Trophoblast cell (in vitro differentiated cells and primary cell): ENCODE data around the gene CENPP.

ENCODE experiments used
- DNase-seq, 2 donors: peaks; one replicate each; pipeline ENCODE4 v3.0.0-alpha.2; 2016
- H2AFZ ChIP-seq: 2 replicates; pipeline ENCODE4 v1.6.1; 2013; ENCODE audit warnings: low read length, moderate library complexity, mild to moderate bottlenecking; ENCODE audit not compliant: insufficient read depth, poor library complexity
- H2AK5ac ChIP-seq: 2 replicates; pipeline ENCODE4 v1.6.1; 2013; ENCODE audit warnings: mild to moderate bottlenecking, low read length
- H2BK120ac ChIP-seq: 2 replicates; pipeline ENCODE4 v1.6.1; 2013; ENCODE audit warnings: low read length, mild to moderate bottlenecking, moderate library complexity; ENCODE audit not compliant: insufficient read depth, poor library complexity
- H2BK12ac ChIP-seq: 2 replicates; pipeline ENCODE4 v1.6.1; 2013; ENCODE audit warnings: mild to moderate bottlenecking, low read length, moderate library complexity
- H2BK5ac ChIP-seq: 2 replicates; pipeline ENCODE4 v1.6.1; 2013; ENCODE audit warnings: low read length, low read depth, moderate library complexity, mild to moderate bottlenecking; ENCODE audit not compliant: poor library complexity
- H3K14ac ChIP-seq: 2 replicates; pipeline ENCODE4 v1.6.1; 2013; ENCODE audit warnings: mild to moderate bottlenecking, low read length
- H3K18ac ChIP-seq: 2 replicates; pipeline ENCODE4 v1.6.1; 2013; ENCODE audit warnings: mild to moderate bottlenecking, low read length
- H3K23ac ChIP-seq: 2 replicates; pipeline ENCODE4 v1.6.1; 2013; ENCODE audit warnings: low read length
- H3K27ac ChIP-seq: 2 replicates; pipeline ENCODE4 v1.5.1; 2013; ENCODE audit warnings: low read depth, mild to moderate bottlenecking, inconsistent platforms, low read length, moderate library complexity
- H3K27me3 ChIP-seq: 2 replicates; pipeline ENCODE4 v1.6.1; 2013; ENCODE audit warnings: inconsistent platforms, mild to moderate bottlenecking, low read length, moderate library complexity; ENCODE audit not compliant: insufficient read depth
- H3K36me3 ChIP-seq, 2 experiments: 1 replicate in 1 of 2; 2 replicates in 1 of 2; pipeline ENCODE4 v1.6.1; 2013; ENCODE audit warnings: low read length in 2 of 2, mild to moderate bottlenecking in 2 of 2, moderate library complexity in 1 of 2; ENCODE audit not compliant: insufficient read depth in 2 of 2, control insufficient read depth in 1 of 2
- H3K4ac ChIP-seq: 2 replicates; pipeline ENCODE4 v1.6.1; 2013; ENCODE audit warnings: low read depth, mild to moderate bottlenecking, low read length, moderate library complexity
- H3K4me1 ChIP-seq, 2 experiments: 1 replicate in 1 of 2; 2 replicates in 1 of 2; pipeline ENCODE4 v1.6.1; 2013; ENCODE audit warnings: low read length in 2 of 2, mild to moderate bottlenecking in 2 of 2, moderate library complexity in 1 of 2; ENCODE audit not compliant: insufficient read depth in 2 of 2, control insufficient read depth in 1 of 2
- H3K4me2 ChIP-seq: 2 replicates; pipeline ENCODE4 v1.6.1; 2013; ENCODE audit warnings: inconsistent platforms, mild to moderate bottlenecking, low read length, moderate library complexity
- H3K4me3 ChIP-seq: 2 replicates; pipeline ENCODE4 v1.5.1; 2013; ENCODE audit warnings: mild to moderate bottlenecking, low read depth, low read length, inconsistent platforms
- H3K79me1 ChIP-seq: one replicate; pipeline ENCODE4 v1.6.1; 2013; ENCODE audit warnings: low read length
- H3K79me2 ChIP-seq: 2 replicates; pipeline ENCODE4 v1.6.1; 2013; ENCODE audit warnings: low read length, mild to moderate bottlenecking; ENCODE audit not compliant: control insufficient read depth, insufficient read depth, poor library complexity
- H3K9ac ChIP-seq: 2 replicates; pipeline ENCODE4 v1.6.1; 2013; ENCODE audit warnings: mild to moderate bottlenecking, low read length
- H3K9me3 ChIP-seq: 2 replicates; pipeline ENCODE4 v1.6.1; 2013; ENCODE audit warnings: low read depth, mild to moderate bottlenecking, control low read depth, inconsistent platforms, low read length; ENCODE audit not compliant: insufficient read depth
- H4K12ac ChIP-seq: 2 replicates; pipeline ENCODE4 v1.6.1; 2013; ENCODE audit warnings: low read depth, mild to moderate bottlenecking, low read length, moderate library complexity
- H4K8ac ChIP-seq: 2 replicates; pipeline ENCODE4 v1.6.1; 2013; ENCODE audit warnings: low read depth, mild to moderate bottlenecking, low read length, moderate library complexity
- H4K91ac ChIP-seq: one replicate; pipeline ENCODE4 v1.6.1; 2013; ENCODE audit warnings: low read depth, mild to moderate bottlenecking, low read length, moderate library complexity
- WGBS: extraction: QIAGEN DNeasy Blood & Tissue Kit; methylation state at CpG from one replicate; pipeline ENCODE4 v1.1.7; 2013; ENCODE audit warnings: missing lambda C conversion rate; ENCODE audit not compliant: insufficient read length, insufficient coverage; ENCODE audit errors: extremely low coverage; 5-methylcytosine and 5-hydroxymethylcytosine counted together

Gene CENPP

GRCh38 chr9:92300936-92301335, 24.8 kb upstream of the CENPP start:
- Histone ChIP-seq H3K14ac (no peak overlapping the region), H3K36me3 (peaks cover 9 to 21% of the 10 kb centered on the region in 2 experiments)

GRCh38 chr9:92308893-92309292, 16.9 kb upstream of the CENPP start:
- Histone ChIP-seq H3K9me3 (no peaks in the 10 kb centered on the region), H3K4me3 (no peak overlapping the region), H3K27ac (no peak overlapping the region), H2AK5ac (no peak overlapping the region), H3K23ac (no peak overlapping the region), H3K79me2 (no peaks in the 10 kb centered on the region), H4K91ac (no peak overlapping the region), H3K9ac (no peak overlapping the region), H2BK12ac (no peak overlapping the region), H2AFZ (no peak overlapping the region), H3K18ac (no peak overlapping the region), H4K8ac (no peak overlapping the region), H3K4me1 (no peaks in the 10 kb centered on the region), H3K14ac (no peak overlapping the region), H3K79me1 (no peaks in the 10 kb centered on the region), H2BK5ac (no peak overlapping the region), H3K27me3 (no peaks in the 10 kb centered on the region), H3K4me2 (no peak overlapping the region), H4K12ac (no peak overlapping the region), H2BK120ac (no peak overlapping the region), H3K4ac (no peak overlapping the region), H3K36me3 (peaks cover 8 to 33% of the 10 kb centered on the region in 2 experiments)
- DNase-seq = no peak

More at GRCh38 chr9:92300936-92301335, 24.8 kb upstream of the CENPP start:
- Histone ChIP-seq H3K4me3 (no peak overlapping the region), H4K91ac (no peak overlapping the region), H3K79me2 (no peaks in the 10 kb centered on the region), H3K18ac (no peak overlapping the region), H3K23ac (no peak overlapping the region), H2AK5ac (no peak overlapping the region), H2AFZ (no peak overlapping the region), H3K4me1 (no peaks in the 10 kb centered on the region), H2BK5ac (no peak overlapping the region), H3K27ac (no peak overlapping the region), H3K4me2 (no peak overlapping the region), H3K79me1 (no peaks in the 10 kb centered on the region), H3K9ac (no peak overlapping the region), H4K12ac (no peak overlapping the region), H3K4ac (no peak overlapping the region), H2BK12ac (no peak overlapping the region), H3K9me3 (no peaks in the 10 kb centered on the region), H4K8ac (no peak overlapping the region), H3K27me3 (no peaks in the 10 kb centered on the region), H2BK120ac (no peak overlapping the region)
- WGBS = no CpG with 5 or more reads among the region's 1 CpG
- no peak for DNase-seq

GRCh38 chr9:92310562-92310961, 15.2 kb upstream of the CENPP start:
- no peak overlapping the region for H3K23ac ChIP-seq
- no peak overlapping the region for H4K91ac ChIP-seq
- no CpG with 5 or more reads among the region's 3 CpGs for WGBS
- H2BK12ac ChIP-seq = no peak overlapping the region
- H2AK5ac ChIP-seq = no peak overlapping the region
- no peak overlapping the region for H3K4ac ChIP-seq
- H2BK5ac ChIP-seq = no peak overlapping the region
- no peak overlapping the region for H3K9ac ChIP-seq
- no peaks in the 10 kb centered on the region for H3K27me3 ChIP-seq
- no peak for DNase-seq
- no peaks in the 10 kb centered on the region for H3K79me1 ChIP-seq
- H3K4me2 ChIP-seq = no peak overlapping the region
- no peak overlapping the region for H3K27ac ChIP-seq
- H3K9me3 ChIP-seq = no peaks in the 10 kb centered on the region
- H3K4me3 ChIP-seq = no peak overlapping the region
- no peaks in the 10 kb centered on the region for H3K4me1 ChIP-seq
- H3K36me3 ChIP-seq = peaks cover 8 to 36% of the 10 kb centered on the region in 2 experiments
- no peak overlapping the region for H2AFZ ChIP-seq
- H3K18ac ChIP-seq = no peak overlapping the region
- no peak overlapping the region for H4K12ac ChIP-seq
- no peak overlapping the region for H2BK120ac ChIP-seq
- no peak overlapping the region for H3K14ac ChIP-seq
- H3K79me2 ChIP-seq = no peaks in the 10 kb centered on the region
- no peak overlapping the region for H4K8ac ChIP-seq

GRCh38 chr9:92312887-92313623, 12.7 kb upstream of the CENPP start:
- no peak overlapping the region for H3K27ac ChIP-seq
- no peaks in the 10 kb centered on the region for H3K27me3 ChIP-seq
- no peak overlapping the region for H3K4me2 ChIP-seq
- H3K14ac ChIP-seq = no peak overlapping the region
- no peak for DNase-seq
- H3K23ac ChIP-seq = no peak overlapping the region
- H3K79me2 ChIP-seq = no peaks in the 10 kb centered on the region
- WGBS = no CpG with 5 or more reads among the region's 6 CpGs
- H3K4me1 ChIP-seq = no peaks in the 10 kb centered on the region
- H2BK120ac ChIP-seq = no peak overlapping the region
- no peaks in the 10 kb centered on the region for H3K79me1 ChIP-seq
- no peak overlapping the region for H2AK5ac ChIP-seq
- no peak overlapping the region for H4K12ac ChIP-seq
- no peak overlapping the region for H3K18ac ChIP-seq
- H3K36me3 ChIP-seq = peaks cover 13 to 48% of the 10 kb centered on the region in 2 experiments
- no peak overlapping the region for H4K91ac ChIP-seq
- H4K8ac ChIP-seq = no peak overlapping the region
- no peak overlapping the region for H3K9ac ChIP-seq
- H3K9me3 ChIP-seq = no peaks in the 10 kb centered on the region
- no peak overlapping the region for H3K4me3 ChIP-seq
- H3K4ac ChIP-seq = no peak overlapping the region
- no peak overlapping the region for H2BK5ac ChIP-seq
- H2AFZ ChIP-seq = no peak overlapping the region
- no peak overlapping the region for H2BK12ac ChIP-seq
